ENCODE measurements around the gene TYK2. TPM values are rescaled to one million over a fixed set of nuclear protein-coding genes. Genes with fewer than 3 reads are reported as not detected.

Gene TYK2
- total and polyA plus RNA-seq, 7 experiments from 2014 or later = 45.4 to 346 (median 273) TPM

DNA sequence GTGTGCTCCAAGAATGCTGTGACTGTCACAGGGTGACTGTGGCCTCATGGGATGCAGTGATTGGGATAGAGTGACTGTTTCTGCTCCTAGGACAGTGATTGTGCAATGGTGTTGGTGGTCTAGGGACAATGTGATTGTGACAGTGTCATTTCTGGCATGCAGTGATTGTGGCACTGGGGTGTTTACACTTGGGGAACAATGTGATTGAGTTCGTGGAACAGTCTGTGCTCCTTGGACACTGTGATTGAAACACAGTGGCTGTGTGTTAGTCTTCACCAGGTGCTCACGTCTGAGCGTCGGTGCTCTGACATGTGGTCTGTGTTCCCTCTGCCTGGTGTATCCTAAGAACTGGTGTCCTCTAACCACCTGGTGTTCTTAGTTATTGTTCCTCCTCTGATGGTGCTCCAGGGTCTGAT lies 41.7 kb upstream of the TYK2 start:
- DNase-seq (no peak), ATAC-seq (no peak)
- H3K9me3 Mint-ChIP-seq = peaks cover 0 to 2% (median 0%) of the 10 kb centered on the region in 11 donors
- no peaks in the 10 kb centered on the region for H3K9me3 ChIP-seq (ENCODE audit: control insufficient read depth in 2 of 3, low read length in 3 of 3)
- H3K27ac Mint-ChIP-seq = peak overlapping the region in 5 of 9 donors; percentile 12 to 85 (median 33)
- H3K4me1 ChIP-seq (ENCODE audit: control insufficient read depth in 2 of 2, insufficient read depth in 2 of 2, low read length in 2 of 2) = peaks cover 45 to 55% of the 10 kb centered on the region in 2 donors
- CTCF ChIA-PET = interaction anchor here (0.6 to 1.9 kb wide), 4 partner anchors 12 to 33 kb away, joined by 3 to 8 read pairs (median 6); partner anchors contain the start of gene CDC37
- H3K4me1 Mint-ChIP-seq = peaks cover 38 to 70% (median 44%) of the 10 kb centered on the region in 7 donors
- H3K27me3 ChIP-seq (ENCODE audit: control insufficient read depth in 2 of 2, insufficient read depth in 2 of 2, low read length in 2 of 2) = peaks cover 18 to 45% of the 10 kb centered on the region in 2 donors
- H3K36me3 Mint-ChIP-seq = peaks cover 0 to 12% (median 3%) of the 10 kb centered on the region in 5 donors
- intact Hi-C loops (cut with micrococcal nuclease) = loop anchor here in 1 of 2 donors (10.0 kb wide), 1 partner anchor 317 kb away; the partner anchor contains the start of genes ANGPTL6 and PPAN
- H3K4me3 Mint-ChIP-seq = peak overlapping the region in 9 of 10 donors; percentile 3 to 93 (median 34)
- peaks cover 21 to 51% (median 47%) of the 10 kb centered on the region in 5 donors for H3K27me3 Mint-ChIP-seq
- no peaks in the 10 kb centered on the region for H3K36me3 ChIP-seq (ENCODE audit: control insufficient read depth in 2 of 3, insufficient read depth in 3 of 3, low read length in 3 of 3)
- POLR2A ChIA-PET = no interaction called here
- no peak overlapping the region for H3K4me3 ChIP-seq (ENCODE audit: low read length)
- no peak overlapping the region for H3K27ac ChIP-seq (ENCODE audit: low read depth, low read length)

DNA sequence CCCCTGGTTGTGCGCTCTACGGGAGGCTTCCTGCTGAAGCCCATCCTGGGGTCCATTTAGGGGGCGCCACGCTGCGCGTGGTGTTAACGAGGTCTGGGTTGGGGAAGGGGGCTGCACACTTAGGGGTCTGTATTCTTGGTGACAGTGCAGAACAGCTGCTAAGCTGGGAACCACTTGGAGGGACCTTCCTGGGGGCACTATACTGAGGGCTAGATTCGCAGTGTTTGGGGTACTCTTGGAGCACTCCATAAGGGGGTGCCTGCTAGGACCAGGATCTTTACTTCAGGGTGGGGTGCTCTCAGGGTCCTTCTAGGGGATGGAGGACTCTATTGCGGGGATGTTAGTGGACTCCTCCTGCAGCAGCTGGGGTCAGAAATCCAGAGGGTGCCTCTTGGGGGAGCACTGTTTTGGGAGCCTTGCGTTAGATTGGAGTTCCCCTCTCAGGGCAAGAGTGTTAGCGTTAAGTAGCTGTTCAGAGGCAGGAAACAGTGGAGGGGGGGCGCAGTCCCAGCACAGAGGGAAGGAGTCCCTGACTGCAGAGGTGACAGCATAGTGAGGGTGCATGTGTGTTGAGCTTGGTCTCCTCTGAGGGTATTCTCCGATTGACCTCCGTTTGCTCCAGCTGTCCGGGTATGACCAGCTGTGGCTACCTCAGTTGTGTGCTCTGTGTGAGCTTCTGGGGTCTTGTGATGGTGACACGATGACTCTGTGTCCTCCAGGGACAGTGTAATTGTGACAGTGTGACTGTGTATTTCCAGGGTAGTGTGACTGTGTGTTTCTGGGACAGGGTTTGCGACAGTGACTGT lies 41.1 kb upstream of the TYK2 start:
- no peak overlapping the region for H3K4me3 ChIP-seq (ENCODE audit: low read length)
- H3K4me1 ChIP-seq (ENCODE audit: control insufficient read depth in 2 of 2, insufficient read depth in 2 of 2, low read length in 2 of 2) = peaks cover 49 to 57% of the 10 kb centered on the region in 2 donors
- H3K27ac ChIP-seq (ENCODE audit: low read depth, low read length) = no peak overlapping the region
- H3K27me3 Mint-ChIP-seq = peaks cover 26 to 54% (median 47%) of the 10 kb centered on the region in 5 donors
- H3K36me3 ChIP-seq (ENCODE audit: control insufficient read depth in 2 of 3, insufficient read depth in 3 of 3, low read length in 3 of 3) = no peaks in the 10 kb centered on the region
- DNase-seq (no peak), ATAC-seq (no peak)
- ChIA-PET CTCF (interaction anchor here (0.6 to 1.9 kb wide), 4 partner anchors 11 to 33 kb away, joined by 3 to 8 read pairs (median 6); partner anchors contain the start of gene CDC37), POLR2A (interaction anchor here (0.7 to 1.6 kb wide), 3 partner anchors 9 to 18 kb away, joined by 4 to 6 read pairs (median 5); partner anchors contain the start of gene CDC37)
- no peaks in the 10 kb centered on the region for H3K9me3 ChIP-seq (ENCODE audit: control insufficient read depth in 2 of 3, low read length in 3 of 3)
- intact Hi-C loops (cut with micrococcal nuclease) = loop anchor here in 1 of 2 donors (1.0 to 10.0 kb wide), 3 partner anchors 10 to 317 kb away; partner anchors contain the start of genes ANGPTL6 and PPAN
- peaks cover 0 to 15% (median 3%) of the 10 kb centered on the region in 5 donors for H3K36me3 Mint-ChIP-seq
- H3K4me3 Mint-ChIP-seq = peak overlapping the region in 8 of 10 donors; percentile 5 to 93 (median 48)
- H3K27ac Mint-ChIP-seq = peak overlapping the region in 4 of 9 donors; percentile 2 to 85 (median 22)
- H3K9me3 Mint-ChIP-seq = peaks cover 0 to 3% (median 0%) of the 10 kb centered on the region in 11 donors
- H3K27me3 ChIP-seq (ENCODE audit: control insufficient read depth in 2 of 2, insufficient read depth in 2 of 2, low read length in 2 of 2) = peaks cover 18 to 46% of the 10 kb centered on the region in 2 donors
- H3K4me1 Mint-ChIP-seq = peaks cover 38 to 71% (median 48%) of the 10 kb centered on the region in 7 donors

DNA sequence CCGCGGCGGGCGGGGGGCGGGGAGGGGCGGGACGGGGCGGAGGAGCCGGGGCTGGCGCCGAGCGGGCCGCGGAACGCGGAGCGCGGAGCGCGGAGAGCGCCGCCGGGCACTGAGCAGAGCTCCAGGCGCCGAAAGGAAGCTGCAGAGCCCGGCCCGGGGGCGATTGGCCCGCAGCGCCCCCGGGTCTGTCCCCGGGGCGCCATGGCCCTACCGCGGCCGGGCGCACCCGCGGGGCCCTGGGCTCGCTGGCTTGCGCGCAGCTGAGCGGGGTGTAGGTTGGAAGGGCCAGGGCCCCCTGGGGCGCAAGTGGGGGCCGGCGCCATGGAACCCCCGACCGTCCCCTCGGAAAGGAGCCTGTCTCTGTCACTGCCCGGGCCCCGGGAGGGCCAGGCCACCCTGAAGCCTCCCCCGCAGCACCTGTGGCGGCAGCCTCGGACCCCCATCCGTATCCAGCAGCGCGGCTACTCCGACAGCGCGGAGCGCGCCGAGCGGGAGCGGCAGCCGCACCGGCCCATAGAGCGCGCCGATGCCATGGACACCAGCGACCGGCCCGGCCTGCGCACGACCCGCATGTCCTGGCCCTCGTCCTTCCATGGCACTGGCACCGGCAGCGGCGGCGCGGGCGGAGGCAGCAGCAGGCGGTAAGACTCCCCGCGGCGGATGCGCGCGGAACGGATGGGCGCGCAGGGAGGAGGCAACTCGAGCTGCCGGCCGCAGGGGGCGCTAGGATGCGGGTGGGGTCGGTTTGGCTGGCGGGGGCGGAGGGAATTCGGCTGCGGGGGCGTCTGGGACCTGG lies 40.3 kb upstream of the TYK2 start, which contains the start of gene PDE4A:
PDE4A (plus strand) TSS at position 95 of the 796 bp plus-strand sequence; CDS start at position 322, 227 bp downstream.
- Mint-ChIP-seq H3K4me3 (peak within 1 kb of the TSS; percentile 43 to 96 (median 78)), H3K27me3 (peaks cover 26 to 55% (median 46%) of the 10 kb centered on the region in 5 donors), H3K4me1 (peaks cover 38 to 73% (median 49%) of the 10 kb centered on the region in 7 donors), H3K36me3 (peaks cover 0 to 17% (median 3%) of the 10 kb centered on the region in 5 donors), H3K9me3 (peaks cover 0 to 5% (median 0%) of the 10 kb centered on the region in 11 donors), H3K27ac (peak within 1 kb of the TSS; percentile 29 to 91 (median 74))
- peaks cover 18 to 46% of the 10 kb centered on the region in 2 donors for H3K27me3 ChIP-seq (ENCODE audit: control insufficient read depth in 2 of 2, insufficient read depth in 2 of 2, low read length in 2 of 2)
- no peaks in the 10 kb centered on the region for H3K9me3 ChIP-seq (ENCODE audit: control insufficient read depth in 2 of 3, low read length in 3 of 3)
- no peak within 1 kb of the TSS for H3K27ac ChIP-seq (ENCODE audit: low read depth, low read length)
- H3K4me1 ChIP-seq (ENCODE audit: control insufficient read depth in 2 of 2, insufficient read depth in 2 of 2, low read length in 2 of 2) = peaks cover 49 to 60% of the 10 kb centered on the region in 2 donors
- CTCF ChIA-PET = interaction anchor here (1.3 to 1.9 kb wide), 2 partner anchors 14 to 17 kb away, joined by 7 to 8 read pairs; partner anchors contain the start of gene CDC37
- H3K36me3 ChIP-seq (ENCODE audit: control insufficient read depth in 2 of 3, insufficient read depth in 3 of 3, low read length in 3 of 3) = no peaks in the 10 kb centered on the region
- peak within 1 kb of the TSS; percentile 12 for H3K4me3 ChIP-seq (ENCODE audit: low read length)
- ATAC-seq (no peak), DNase-seq (peak in 6 of 9 donors; percentile 35 to 89 (median 58))
- POLR2A ChIA-PET = interaction anchor here (0.5 to 1.6 kb wide), 3 partner anchors 14 to 162 kb away, joined by 3 to 6 read pairs (median 5); partner anchors contain the start of gene CDC37
- intact Hi-C loops (cut with micrococcal nuclease) = loop anchor here in 1 of 2 donors (1.0 to 10.0 kb wide), 3 partner anchors 11 to 316 kb away; partner anchors contain the start of genes ANGPTL6 and PPAN

DNA sequence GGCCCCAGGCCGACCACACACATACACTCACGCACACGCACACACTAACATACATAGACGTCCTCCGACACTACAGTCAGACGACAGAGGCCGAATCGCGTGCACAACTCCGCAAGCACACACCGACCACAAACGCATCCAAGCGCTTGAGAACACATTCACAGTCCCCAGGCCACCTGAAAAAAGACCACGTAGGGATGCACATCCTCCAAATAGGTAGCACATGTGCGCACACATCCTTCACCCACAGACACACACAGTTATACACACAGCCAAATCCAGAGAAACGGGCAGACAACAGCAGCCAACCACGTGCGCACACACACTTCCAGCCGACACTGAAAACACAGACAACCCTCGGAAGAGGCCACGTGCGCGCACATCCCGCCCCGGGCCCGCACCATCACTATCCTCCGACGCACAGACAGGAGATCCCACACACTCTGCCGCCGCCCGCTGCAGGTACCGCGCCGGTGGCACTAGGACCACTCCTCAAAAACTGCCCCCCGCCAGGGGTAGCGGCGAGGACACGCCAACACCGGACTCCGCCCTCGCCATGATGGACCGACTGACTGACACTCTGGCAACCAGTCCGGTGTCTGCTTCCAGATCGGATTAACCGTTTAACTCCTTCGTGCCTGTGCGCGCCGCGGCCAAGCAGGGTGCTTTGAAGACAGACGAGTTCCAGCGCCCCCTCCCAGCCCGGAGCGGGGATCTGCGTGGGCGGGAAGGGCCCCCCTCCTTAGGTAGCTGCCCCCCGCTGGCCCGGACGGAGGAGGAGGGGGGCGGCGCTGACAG lies 39.5 kb upstream of the TYK2 start:
- peaks cover 26 to 49% (median 41%) of the 10 kb centered on the region in 5 donors for H3K27me3 Mint-ChIP-seq
- peaks cover 18 to 42% of the 10 kb centered on the region in 2 donors for H3K27me3 ChIP-seq (ENCODE audit: control insufficient read depth in 2 of 2, insufficient read depth in 2 of 2, low read length in 2 of 2)

DNA sequence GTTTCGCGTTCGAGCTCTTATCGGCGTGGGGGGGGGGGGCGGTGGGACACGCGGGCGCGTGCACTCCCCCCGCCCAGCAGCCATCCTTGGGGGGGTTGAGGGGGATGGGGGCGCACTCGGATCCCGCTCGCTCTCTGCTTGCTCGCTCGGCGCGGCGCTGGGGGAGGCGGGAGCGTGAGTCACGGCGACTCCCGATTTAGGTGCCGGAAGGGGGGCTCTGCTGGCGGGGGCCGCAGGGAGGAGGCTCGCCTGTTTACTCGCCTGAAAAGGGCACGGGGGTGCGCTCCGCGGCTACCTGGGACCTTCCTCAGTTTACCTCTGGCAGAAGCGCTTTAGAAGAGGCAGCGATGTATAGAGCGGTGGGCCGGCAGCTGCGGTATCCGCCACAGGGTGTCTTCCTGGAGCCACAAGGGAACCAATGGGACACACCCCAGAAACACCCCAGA lies 38.9 kb upstream of the TYK2 start:
- no peaks in the 10 kb centered on the region for H3K9me3 ChIP-seq (ENCODE audit: control insufficient read depth in 2 of 3, low read length in 3 of 3)
- peak overlapping the region; percentile 12 for H3K4me3 ChIP-seq (ENCODE audit: low read length)
- POLR2A ChIA-PET = interaction anchor here (3.9 kb wide), 1 partner anchor 14 kb away, joined by 32 read pairs; the partner anchor contains the start of gene CDC37
- H3K9me3 Mint-ChIP-seq = peaks cover 0 to 6% (median 0%) of the 10 kb centered on the region in 11 donors
- peaks cover 41 to 45% of the 10 kb centered on the region in 2 donors for H3K4me1 ChIP-seq (ENCODE audit: control insufficient read depth in 2 of 2, insufficient read depth in 2 of 2, low read length in 2 of 2)
- peaks cover 18 to 41% of the 10 kb centered on the region in 2 donors for H3K27me3 ChIP-seq (ENCODE audit: control insufficient read depth in 2 of 2, insufficient read depth in 2 of 2, low read length in 2 of 2)
- H3K36me3 Mint-ChIP-seq = peaks cover 0 to 22% (median 3%) of the 10 kb centered on the region in 5 donors
- H3K4me3 Mint-ChIP-seq = peak overlapping the region; percentile 43 to 96 (median 78)
- H3K4me1 Mint-ChIP-seq = peaks cover 27 to 64% (median 43%) of the 10 kb centered on the region in 7 donors
- intact Hi-C loops (cut with micrococcal nuclease) = loop anchor here in 1 of 2 donors (2.0 kb wide), 1 partner anchor 150 kb away; the partner anchor contains the start of gene CDKN2D
- DNase-seq (peak in 1 of 9 donors; percentile 38), ATAC-seq (no peak)
- no peak overlapping the region for H3K27ac ChIP-seq (ENCODE audit: low read depth, low read length)
- peaks cover 26 to 49% (median 40%) of the 10 kb centered on the region in 5 donors for H3K27me3 Mint-ChIP-seq
- CTCF ChIA-PET = interaction anchor here (7.7 kb wide), 1 partner anchor 14 kb away, joined by 97 read pairs; the partner anchor contains the start of gene CDC37
- no peaks in the 10 kb centered on the region for H3K36me3 ChIP-seq (ENCODE audit: control insufficient read depth in 2 of 3, insufficient read depth in 3 of 3, low read length in 3 of 3)
- peak overlapping the region; percentile 29 to 91 (median 74) for H3K27ac Mint-ChIP-seq

More for the DNA sequence above, 39.5 kb upstream of the TYK2 start:
- CTCF ChIA-PET = interaction anchor here (7.7 kb wide), 1 partner anchor 14 kb away, joined by 97 read pairs; the partner anchor contains the start of gene CDC37
- Histone ChIP-seq H3K4me1 (ENCODE audit: control insufficient read depth in 2 of 2, insufficient read depth in 2 of 2, low read length in 2 of 2) (peaks cover 47 to 52% of the 10 kb centered on the region in 2 donors), H3K4me3 (ENCODE audit: low read length) (peak overlapping the region; percentile 12), H3K27ac (ENCODE audit: low read depth, low read length) (no peak overlapping the region), H3K9me3 (ENCODE audit: control insufficient read depth in 2 of 3, low read length in 3 of 3) (no peaks in the 10 kb centered on the region), H3K36me3 (ENCODE audit: control insufficient read depth in 2 of 3, insufficient read depth in 3 of 3, low read length in 3 of 3) (no peaks in the 10 kb centered on the region)
- intact Hi-C loops (cut with micrococcal nuclease) = loop anchor here in 1 of 2 donors (2.0 to 10.0 kb wide), 2 partner anchors 149 to 315 kb away; partner anchors contain the start of genes ANGPTL6, CDKN2D and PPAN
- DNase-seq = peak in 6 of 9 donors; percentile 49 to 80 (median 54)
- Mint-ChIP-seq H3K4me3 (peak overlapping the region; percentile 43 to 96 (median 78)), H3K36me3 (peaks cover 0 to 18% (median 3%) of the 10 kb centered on the region in 5 donors), H3K9me3 (peaks cover 0 to 5% (median 0%) of the 10 kb centered on the region in 11 donors), H3K27ac (peak overlapping the region; percentile 29 to 91 (median 74)), H3K4me1 (peaks cover 33 to 68% (median 46%) of the 10 kb centered on the region in 7 donors)
- POLR2A ChIA-PET = interaction anchor here (1.5 to 3.9 kb wide), 3 partner anchors 13 to 16 kb away, joined by 5 to 32 read pairs (median 6); partner anchors contain the start of gene CDC37
- peak; percentile 3 for ATAC-seq
